Erythroblast (primary cell): Measurements from ENCODE around the gene GJA3.
"Not testable (repeated sequence)": the region's sequence is repeated elsewhere in the genome, so short reads cannot be mapped to it uniquely, and the experiment has no call there.

Source experiments
- DNase-seq, 2 experiments: peaks; one replicate each; lab custom pipeline; 2025; lab: John Stamatoyannopoulos, UW
- GATA1 ChIP-seq: IDR thresholded peaks from 2 replicates; pipeline ENCODE4 v1.6.1; 2011; ENCODE audit warnings: low read depth, mild to moderate bottlenecking, control low read depth, low read length, moderate library complexity
- POLR2A ChIP-seq: IDR thresholded peaks from 2 replicates; pipeline ENCODE4 v1.6.1; 2011; ENCODE audit warnings: mild to moderate bottlenecking, low read length

The GJA3 gene

DNA sequence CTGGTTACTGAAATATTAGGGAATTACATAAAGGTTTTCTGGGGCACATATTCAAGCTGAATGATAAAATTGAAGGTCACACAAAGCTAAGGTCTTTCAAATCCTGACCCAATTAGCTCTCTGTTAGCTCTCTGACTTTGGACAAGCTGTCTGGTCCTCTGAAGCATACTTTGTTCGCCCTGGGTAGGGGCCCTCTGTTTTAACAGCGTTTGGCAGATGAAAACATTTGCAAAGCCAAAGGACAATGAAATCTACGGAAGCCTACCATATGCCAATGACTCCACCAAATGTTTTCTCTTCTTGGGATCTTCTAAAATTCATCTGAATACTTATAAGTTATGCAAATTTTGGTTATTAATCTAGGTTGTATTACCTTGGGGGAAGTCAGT, 14.5 kb upstream of the GJA3 start:
- TF ChIP-seq GATA1 (no peak), POLR2A (no peak)
- DNase-seq = no peak

DNA sequence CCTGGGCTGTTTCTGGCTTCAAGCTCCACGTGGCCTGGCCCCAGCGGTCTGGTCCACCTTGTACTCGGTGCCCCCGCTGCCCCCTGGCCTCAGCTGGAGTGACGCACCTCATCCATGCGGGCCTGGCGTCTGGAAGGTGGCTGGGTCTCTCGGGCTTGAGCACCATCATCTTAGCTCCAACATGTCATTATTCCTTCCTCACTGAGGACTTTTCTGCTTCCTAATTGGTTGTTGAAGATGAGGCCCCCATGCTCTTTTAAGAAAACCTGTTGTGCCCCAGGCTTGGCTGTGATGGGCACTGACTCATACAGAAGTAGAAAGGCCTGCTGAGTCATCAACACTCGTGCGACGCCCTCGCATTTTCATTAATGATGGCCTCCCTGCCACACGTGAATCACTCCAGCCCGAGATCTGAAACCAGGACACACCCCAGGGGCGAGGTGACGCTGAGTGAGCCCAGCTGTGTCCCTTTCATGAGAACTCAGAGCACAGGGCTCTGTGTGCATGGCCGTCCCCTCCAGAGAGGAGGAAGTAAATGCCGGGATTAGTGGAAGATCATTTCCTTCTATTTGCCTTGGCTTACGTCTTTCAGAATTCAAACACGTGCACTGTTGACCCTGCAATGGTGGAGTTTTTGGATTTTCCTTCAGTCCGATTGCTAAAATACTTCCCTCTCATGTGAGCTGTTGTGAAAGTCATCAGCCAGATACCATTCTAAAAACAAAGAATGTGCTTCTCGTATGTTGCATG, 14.0 kb upstream of the GJA3 start:
- no peak for TF ChIP-seq POLR2A
- TF ChIP-seq GATA1 = no peak
- peak; percentile 69 to 88 for DNase-seq

GRCh38 chr13:20173116-20173746, 12.4 kb upstream of the GJA3 start:
- DNase-seq = no peak
- TF ChIP-seq GATA1 (no peak), POLR2A (no peak)

DNA sequence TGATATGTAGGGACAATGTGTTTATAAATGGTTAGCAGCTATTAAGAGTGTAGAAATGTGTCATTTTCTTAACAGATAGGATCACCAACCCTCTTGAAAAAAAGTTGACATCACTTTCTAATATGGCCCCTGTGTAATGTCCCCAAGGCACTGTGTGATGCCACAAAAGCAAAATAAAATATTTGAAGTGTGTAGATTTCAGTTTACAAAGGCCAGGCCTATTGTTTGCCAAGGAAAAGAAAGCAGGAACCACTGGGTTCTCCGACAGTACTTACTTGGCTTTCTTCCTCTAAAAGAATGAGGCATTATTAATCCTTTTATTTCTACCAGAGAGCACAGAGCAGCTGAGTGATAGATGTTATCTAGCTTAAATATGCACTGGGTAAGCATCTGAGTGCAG, 10.5 kb upstream of the GJA3 start:
- no peak for DNase-seq
- no peak for TF ChIP-seq GATA1
- TF ChIP-seq POLR2A = no peak

- TF ChIP-seq POLR2A (no peak), GATA1 (no peak)
- DNase-seq = no peak
Measured at GRCh38 chr13:20170921-20171320, 10.1 kb upstream of the GJA3 start.

DNA sequence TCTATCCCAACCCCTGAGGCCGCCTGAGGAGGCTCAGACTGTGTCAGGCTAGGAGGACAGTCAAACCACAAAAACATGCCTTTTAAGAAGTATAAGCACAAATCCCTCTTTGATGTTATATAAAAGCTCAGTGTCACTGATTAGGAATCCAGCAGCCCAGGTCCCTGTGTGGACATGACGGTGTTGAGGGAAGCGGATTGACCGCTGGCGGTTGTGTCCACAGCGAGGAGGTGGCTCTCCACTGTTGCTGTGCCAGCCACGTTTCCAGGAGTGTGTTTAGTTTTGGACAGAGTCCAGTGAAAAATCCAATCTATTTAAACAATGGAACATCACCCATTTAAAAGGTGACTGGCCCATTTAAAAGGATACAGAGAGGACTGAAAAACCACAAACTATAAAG, 7.5 kb upstream of the GJA3 start:
- no peak for DNase-seq

DNA sequence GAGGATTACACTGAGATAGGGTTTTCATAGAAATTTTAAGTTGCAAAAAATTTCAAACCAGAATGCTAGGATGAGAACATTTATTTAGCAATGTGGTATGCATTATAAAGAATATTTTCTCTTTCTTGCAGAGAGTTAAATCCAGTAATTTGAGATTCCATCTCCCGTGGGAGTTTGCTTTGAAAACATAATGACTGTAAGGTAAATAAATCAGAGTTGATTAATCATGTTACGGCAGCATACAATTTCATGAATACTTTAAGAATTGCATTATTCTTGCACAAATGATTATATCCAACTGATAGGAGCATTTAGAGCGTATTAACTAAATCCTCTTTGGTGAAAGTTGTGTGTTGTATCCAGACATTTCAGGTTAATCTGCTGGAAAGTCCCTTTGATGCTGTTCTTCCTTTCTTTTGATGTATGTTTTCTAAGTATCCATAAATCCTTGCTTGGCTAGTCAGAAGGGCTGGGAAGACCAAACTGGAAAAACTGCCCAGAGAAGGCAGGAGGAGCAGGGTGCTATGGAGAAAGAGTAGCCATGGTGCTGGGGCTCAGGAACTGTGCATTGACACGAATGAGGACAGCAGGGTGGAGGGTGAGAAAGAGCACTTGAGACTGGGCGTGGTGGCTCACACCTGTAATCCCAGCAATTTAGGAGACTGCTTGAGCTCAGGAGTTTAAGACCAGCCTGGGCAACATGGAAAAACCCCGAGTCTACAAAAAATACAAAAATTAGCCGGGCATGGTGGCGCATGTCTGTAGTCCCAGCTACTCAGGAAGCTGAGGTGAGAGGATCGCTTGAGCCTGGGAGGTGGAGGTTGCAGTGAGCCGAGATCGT, 4.8 kb upstream of the GJA3 start:
- no peak for TF ChIP-seq GATA1
- no peak for TF ChIP-seq POLR2A
- no peak for DNase-seq

More for the DNA sequence above, 7.5 kb upstream of the GJA3 start:
- no peak for TF ChIP-seq POLR2A
- no peak for TF ChIP-seq GATA1

- no peak for DNase-seq
- TF ChIP-seq GATA1 = no peak
- no peak for TF ChIP-seq POLR2A
Measured at GRCh38 chr13:20161951-20162300, 1.1 kb upstream of the GJA3 start.

GRCh38 chr13:20161275-20161950, 561 bp upstream of the GJA3 start:
- no peak for DNase-seq
- no peak for TF ChIP-seq POLR2A
- no peak for TF ChIP-seq GATA1

- DNase-seq = no peak
- no peak for TF ChIP-seq GATA1
- no peak for TF ChIP-seq POLR2A
Measured at GRCh38 chr13:20159646-20160305, 1.1 kb downstream of the GJA3 start.

- no peak for DNase-seq
- no peak for TF ChIP-seq POLR2A
Measured at GRCh38 chr13:20157151-20157796, 3.6 kb downstream of the GJA3 start.

GRCh38 chr13:20156702-20157101, 4.2 kb downstream of the GJA3 start:
- TF ChIP-seq POLR2A (no peak), GATA1 (no peak)

DNA sequence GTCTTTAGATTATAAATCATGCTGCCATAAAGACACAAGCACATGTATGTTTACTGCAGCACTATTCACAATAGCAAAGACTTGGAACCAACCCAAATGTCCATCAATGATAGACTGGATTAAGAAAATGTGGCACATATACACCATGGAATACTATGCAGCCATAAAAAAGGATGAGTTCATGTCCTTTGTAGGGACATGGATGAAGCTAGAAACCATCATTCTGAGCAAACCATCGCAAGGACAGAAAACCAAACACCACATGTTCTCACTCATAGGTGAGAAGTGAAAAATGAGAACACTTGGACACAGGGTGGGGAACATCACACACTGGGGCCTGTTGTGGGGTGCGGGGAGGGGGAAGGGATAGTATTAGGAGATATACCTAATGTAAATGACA, 7.6 kb downstream of the GJA3 start:
- DNase-seq = not testable (repeated sequence)

More at GRCh38 chr13:20156702-20157101, 4.2 kb downstream of the GJA3 start:
- DNase-seq = no peak
